Gastrocnemius medialis (tissue), 4 donors: ENCODE results near the gene RORB. TPM values are rescaled to one million over a fixed set of nuclear protein-coding genes. Genes with fewer than 3 reads are reported as not detected.

Source experiments
- ATAC-seq, 2 donors: fragments of 150-250 bp; one replicate each; pipeline ENCODE4 v1.9.1; 2016
- DNase-seq, 2 donors: peaks; one replicate each; pipeline ENCODE4 v3.0.0-alpha.2; 2019
- H3K27ac ChIP-seq, 4 donors: fragments of 200-600 bp; sonication (generic); 1 replicate in 1 of 4; 2 replicates in 3 of 4; pipeline ENCODE4 v1.5.1; 2016 to 2018; ENCODE audit warnings: mild to moderate bottlenecking in 2 of 4, moderate library complexity in 1 of 4
- H3K27me3 ChIP-seq, 3 donors: fragments of 200-600 bp; sonication (generic) in 2 of 3; 1 replicate in 1 of 3; 2 replicates in 2 of 3; pipeline versions ENCODE4 v1.5.1 to v1.6.0; 2016 to 2019; ENCODE audit warnings: mild to moderate bottlenecking in 1 of 3, moderate library complexity in 1 of 3
- H3K36me3 ChIP-seq, 2 donors: fragments of 200-600 bp; sonication (generic) in 1 of 2; one replicate each; pipeline ENCODE4 v1.5.1; 2017 to 2018
- H3K4me1 ChIP-seq, 2 donors: fragments of 200-600 bp; sonication (generic) in 1 of 2; one replicate each; pipeline ENCODE4 v1.5.1; 2016 to 2017; ENCODE audit warnings: mild to moderate bottlenecking in 2 of 2
- H3K4me3 ChIP-seq, 4 donors: fragments of 200-600 bp; sonication (generic) in 3 of 4; 1 replicate in 1 of 4; 2 replicates in 3 of 4; pipeline ENCODE4 v1.5.1; 2016 to 2019; ENCODE audit warnings: mild to moderate bottlenecking in 2 of 4
- H3K9me3 ChIP-seq, 3 donors: fragments of 200-600 bp; sonication (generic) in 2 of 3; 1 replicate in 1 of 3; 2 replicates in 2 of 3; pipeline ENCODE4 v1.5.1; 2016 to 2019
- CTCF ChIP-seq, 5 experiments: fragments of 450-650 bp in 3 of 5; fragments of 200-600 bp in 2 of 5; sonication (generic) in 2 of 5; IDR thresholded peaks in 4 of 5; conservative IDR thresholded peaks in 1 of 5; 1 replicate in 4 of 5; 2 replicates in 1 of 5; pipeline ENCODE4 v1.5.1; 2016 to 2019; ENCODE audit warnings: antibody characterized with exemption in 5 of 5, mild to moderate bottlenecking in 3 of 5, moderate library complexity in 3 of 5
- POLR2A ChIP-seq, 2 donors: fragments of 450-650 bp; IDR thresholded peaks; one replicate each; pipeline ENCODE4 v1.6.1; 2017; ENCODE audit warnings: antibody characterized with exemption in 2 of 2, mild to moderate bottlenecking in 2 of 2, moderate library complexity in 2 of 2
- in situ Hi-C, 4 donors: fragments of 200-750 bp; cut with MboI; loops; one replicate each; pipeline versions ENCODE4 v1.15.0 to v1.8.0; 2017; ENCODE audit warnings: low sequenced_read_pairs in 4 of 4
- intact Hi-C: fragments of 100-400 bp; cut with DNase I; formaldehyde crosslinking; loops from one replicate; pipeline ENCODE4 v1.15.1; 2023; ENCODE audit warnings: low total_unique reads
- total RNA-seq, 4 donors: library from RNA; depleted of rRNA; stranded (reverse); fragments of >200 nt; gene quantifications; one replicate each; pipeline versions ENCODE4 v1.1.0 to v1.2.3, GENCODE V29; 2016

RORB gene
- total RNA-seq, 4 donors from 2014 or later = 0.10 TPM; not detected in 3

- ATAC-seq (no peak), DNase-seq (no peak)
- H3K9me3 ChIP-seq = no peaks in the 10 kb centered on the region
- H3K4me3 ChIP-seq = no peak overlapping the region
- no peaks in the 10 kb centered on the region for H3K36me3 ChIP-seq
- H3K27ac ChIP-seq = no peak overlapping the region
- no peaks in the 10 kb centered on the region for H3K4me1 ChIP-seq
- TF ChIP-seq POLR2A (IDR thresholded peaks at IDR 0.05) = no peak
- TF ChIP-seq CTCF (IDR thresholded peaks at IDR 0.05 in 4 of 5, conservative IDR thresholded peaks at IDR 0.05 in 1 of 5) = no peak
- H3K27me3 ChIP-seq = no peaks in the 10 kb centered on the region
- intact Hi-C loops = no loop called here
- in situ Hi-C loops = no loop called here
Observed at GRCh38 chr9:74718709-74719108, 221.6 kb downstream of the RORB start.

- Histone ChIP-seq H3K9me3 (no peaks in the 10 kb centered on the region), H3K4me3 (no peak overlapping the region), H3K27ac (no peak overlapping the region), H3K27me3 (no peaks in the 10 kb centered on the region), H3K4me1 (no peaks in the 10 kb centered on the region), H3K36me3 (no peaks in the 10 kb centered on the region)
- in situ Hi-C loops = no loop called here
- ATAC-seq = no peak
- intact Hi-C loops = no loop called here
- TF ChIP-seq POLR2A (IDR thresholded peaks at IDR 0.05) (no peak), CTCF (IDR thresholded peaks at IDR 0.05 in 4 of 5, conservative IDR thresholded peaks at IDR 0.05 in 1 of 5) (no peak)
- no peak for DNase-seq
Observed at GRCh38 chr9:74719306-74719705, 222.2 kb downstream of the RORB start.

GRCh38 chr9:74721696-74722660 is 224.8 kb downstream of the RORB start:
- intact Hi-C loops = no loop called here
- no peaks in the 10 kb centered on the region for H3K36me3 ChIP-seq
- H3K4me1 ChIP-seq = no peaks in the 10 kb centered on the region
- H3K9me3 ChIP-seq = no peaks in the 10 kb centered on the region
- H3K4me3 ChIP-seq = no peak overlapping the region
- TF ChIP-seq CTCF (IDR thresholded peaks at IDR 0.05 in 4 of 5, conservative IDR thresholded peaks at IDR 0.05 in 1 of 5) = no peak
- TF ChIP-seq POLR2A (IDR thresholded peaks at IDR 0.05) = no peak
- ATAC-seq (no peak), DNase-seq (no peak)
- H3K27ac ChIP-seq = no peak overlapping the region
- no peaks in the 10 kb centered on the region for H3K27me3 ChIP-seq
- in situ Hi-C loops = no loop called here

GRCh38 chr9:74724317-74724716 is 227.2 kb downstream of the RORB start:
- H3K4me3 ChIP-seq = no peak overlapping the region
- H3K27me3 ChIP-seq = no peaks in the 10 kb centered on the region
- no peak for ATAC-seq
- no peaks in the 10 kb centered on the region for H3K4me1 ChIP-seq
- TF ChIP-seq POLR2A (IDR thresholded peaks at IDR 0.05) = no peak
- TF ChIP-seq CTCF (IDR thresholded peaks at IDR 0.05 in 4 of 5, conservative IDR thresholded peaks at IDR 0.05 in 1 of 5) = no peak
- H3K9me3 ChIP-seq = no peaks in the 10 kb centered on the region
- H3K27ac ChIP-seq = no peak overlapping the region
- H3K36me3 ChIP-seq = no peaks in the 10 kb centered on the region
- intact Hi-C loops = no loop called here
- DNase-seq = no peak
- in situ Hi-C loops = no loop called here
